Chondrocyte (in vitro differentiated cells): Measurements from ENCODE around the gene LYRM7. TPM values are rescaled to one million over a fixed set of nuclear protein-coding genes. Genes with fewer than 3 reads are reported as not detected.
"Not testable (repeated sequence)": the region's sequence is repeated elsewhere in the genome, so short reads cannot be mapped to it uniquely, and the experiment has no call there.

Experiments used
- DNase-seq: peaks from one replicate; pipeline ENCODE4 v3.0.0; 2021; ENCODE audit warnings: mixed read lengths, low spot score
- H3K27ac Mint-ChIP-seq: one replicate; pipeline ENCODE4 v1.8.0; 2021; ENCODE audit warnings: mild to moderate bottlenecking, moderate library complexity, mixed read lengths; ENCODE audit not compliant: unreplicated experiment
- H3K27me3 Mint-ChIP-seq: 2 replicates; pipeline ENCODE4 v1.8.0; 2021; ENCODE audit warnings: low read depth, mixed read lengths
- H3K36me3 Mint-ChIP-seq: 2 replicates; pipeline ENCODE4 v1.8.0; 2021; ENCODE audit warnings: low read depth, mixed read lengths
- H3K4me1 Mint-ChIP-seq: 2 replicates; pipeline ENCODE4 v1.8.0; 2021; ENCODE audit warnings: low read depth, mild to moderate bottlenecking, mixed read lengths
- H3K4me3 Mint-ChIP-seq: one replicate; pipeline ENCODE4 v1.8.0; 2021; ENCODE audit warnings: mild to moderate bottlenecking, moderate library complexity, mixed read lengths; ENCODE audit not compliant: unreplicated experiment
- H3K9me3 Mint-ChIP-seq: 2 replicates; pipeline ENCODE4 v1.8.0; 2021; ENCODE audit warnings: low read depth, mixed read lengths
- total RNA-seq: library from RNA; stranded (reverse); gene quantifications from 3 replicates; pipeline ENCODE4 v1.2.1, GENCODE V29; 2021
- TF ChIP-seq, protein P1 (sequence below): fragments of 200-600 bp; sonication (generic); IDR thresholded peaks from 2 replicates; pipeline ENCODE4 v1.5.0; 2021; ENCODE audit warnings: antibody characterized with exemption, mild to moderate bottlenecking, moderate library complexity

LYRM7 gene
- total RNA-seq, 1 donor from 2014 or later = 10.1 TPM

- peaks cover 4% of the 10 kb centered on the region for H3K4me1 Mint-ChIP-seq
- H3K36me3 Mint-ChIP-seq = peaks cover 4% of the 10 kb centered on the region
These were observed 12.1 kb downstream of the LYRM7 start for GRCh38 chr5:131182839-131183238.

DNA sequence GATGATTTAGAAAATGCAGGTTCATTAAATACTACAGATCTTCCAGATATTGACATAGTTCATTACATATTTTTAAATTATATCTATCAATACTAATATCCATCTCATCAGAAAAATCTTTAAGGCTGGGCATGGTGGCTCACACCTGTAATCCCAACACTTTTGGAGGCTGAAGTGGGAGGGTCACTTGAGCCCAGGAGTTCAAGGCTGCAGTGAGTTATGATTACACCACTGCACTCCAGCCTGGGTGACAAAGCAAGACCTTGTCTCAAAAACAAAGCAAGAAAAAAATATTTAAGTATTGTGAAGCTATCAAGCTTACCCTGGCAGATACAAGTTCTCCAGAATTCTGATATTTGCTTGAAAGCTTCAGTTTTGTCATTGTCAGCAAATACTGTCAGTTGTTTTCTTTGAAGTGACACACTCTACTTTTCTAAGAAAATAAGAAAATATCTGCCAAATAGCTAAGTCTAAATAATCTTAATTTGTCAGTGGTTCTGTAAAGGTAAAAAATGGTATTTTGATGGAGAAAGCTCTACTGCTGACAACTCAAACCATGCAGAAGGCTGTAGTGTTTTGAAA is 14.9 kb downstream of the LYRM7 start:
- H3K27ac Mint-ChIP-seq = peak overlapping the region; percentile 87
- H3K36me3 Mint-ChIP-seq = peaks cover 9% of the 10 kb centered on the region
- peaks cover 8% of the 10 kb centered on the region for H3K4me1 Mint-ChIP-seq
- no peaks in the 10 kb centered on the region for H3K27me3 Mint-ChIP-seq
- H3K9me3 Mint-ChIP-seq = no peaks in the 10 kb centered on the region
- H3K4me3 Mint-ChIP-seq = no peak overlapping the region
- no peak for DNase-seq
- TF ChIP-seq, protein P1, sequence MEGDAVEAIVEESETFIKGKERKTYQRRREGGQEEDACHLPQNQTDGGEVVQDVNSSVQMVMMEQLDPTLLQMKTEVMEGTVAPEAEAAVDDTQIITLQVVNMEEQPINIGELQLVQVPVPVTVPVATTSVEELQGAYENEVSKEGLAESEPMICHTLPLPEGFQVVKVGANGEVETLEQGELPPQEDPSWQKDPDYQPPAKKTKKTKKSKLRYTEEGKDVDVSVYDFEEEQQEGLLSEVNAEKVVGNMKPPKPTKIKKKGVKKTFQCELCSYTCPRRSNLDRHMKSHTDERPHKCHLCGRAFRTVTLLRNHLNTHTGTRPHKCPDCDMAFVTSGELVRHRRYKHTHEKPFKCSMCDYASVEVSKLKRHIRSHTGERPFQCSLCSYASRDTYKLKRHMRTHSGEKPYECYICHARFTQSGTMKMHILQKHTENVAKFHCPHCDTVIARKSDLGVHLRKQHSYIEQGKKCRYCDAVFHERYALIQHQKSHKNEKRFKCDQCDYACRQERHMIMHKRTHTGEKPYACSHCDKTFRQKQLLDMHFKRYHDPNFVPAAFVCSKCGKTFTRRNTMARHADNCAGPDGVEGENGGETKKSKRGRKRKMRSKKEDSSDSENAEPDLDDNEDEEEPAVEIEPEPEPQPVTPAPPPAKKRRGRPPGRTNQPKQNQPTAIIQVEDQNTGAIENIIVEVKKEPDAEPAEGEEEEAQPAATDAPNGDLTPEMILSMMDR = no peak

More at GRCh38 chr5:131182839-131183238, 12.1 kb downstream of the LYRM7 start:
- TF ChIP-seq, protein P1 = no peak
- DNase-seq = no peak
- no peak overlapping the region for H3K4me3 Mint-ChIP-seq
- no peak overlapping the region for H3K27ac Mint-ChIP-seq
- H3K9me3 Mint-ChIP-seq = no peaks in the 10 kb centered on the region
- no peaks in the 10 kb centered on the region for H3K27me3 Mint-ChIP-seq

DNA sequence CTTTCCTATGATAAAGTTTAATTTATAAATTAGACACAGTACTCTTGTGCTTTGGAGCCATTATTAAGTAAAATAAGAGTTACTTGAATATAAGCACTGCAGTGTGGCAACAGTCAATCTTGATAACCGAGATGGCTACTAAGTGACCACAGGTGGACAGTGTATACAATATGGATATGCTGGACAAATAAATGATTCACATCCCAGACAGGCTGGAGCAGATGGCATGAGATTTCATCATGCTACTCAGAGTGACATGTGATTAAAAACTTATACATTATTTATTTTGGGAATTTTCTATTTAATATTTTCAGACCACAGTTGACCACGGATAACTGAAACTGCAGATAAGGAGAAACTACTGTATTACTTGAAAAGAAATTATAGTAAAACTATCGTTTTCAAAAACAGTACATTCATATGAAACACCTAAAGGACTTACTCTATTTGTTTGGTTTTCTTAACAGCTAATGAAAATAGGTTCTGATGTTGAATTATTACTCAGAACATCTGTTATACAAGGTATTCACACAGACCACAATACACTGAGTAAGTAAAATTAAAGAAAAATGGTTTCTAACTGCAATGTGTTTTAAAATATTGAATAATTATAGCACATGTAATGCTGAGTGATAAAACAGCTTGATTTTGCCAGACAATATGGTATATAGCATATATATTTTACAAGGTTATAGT is 16.0 kb downstream of the LYRM7 start:
- TF ChIP-seq, protein P1 = no peak
- peaks cover 9% of the 10 kb centered on the region for H3K36me3 Mint-ChIP-seq
- H3K4me1 Mint-ChIP-seq = peaks cover 12% of the 10 kb centered on the region
- peak overlapping the region; percentile 87 for H3K27ac Mint-ChIP-seq
- DNase-seq = no peak
- no peaks in the 10 kb centered on the region for H3K27me3 Mint-ChIP-seq
- H3K4me3 Mint-ChIP-seq = no peak overlapping the region
- H3K9me3 Mint-ChIP-seq = no peaks in the 10 kb centered on the region

- no peak overlapping the region for H3K27ac Mint-ChIP-seq
- H3K27me3 Mint-ChIP-seq = no peaks in the 10 kb centered on the region
- H3K36me3 Mint-ChIP-seq = peaks cover 5% of the 10 kb centered on the region
- no peak overlapping the region for H3K4me3 Mint-ChIP-seq
- TF ChIP-seq, protein P1 = no peak
- DNase-seq = no peak
- H3K4me1 Mint-ChIP-seq = peaks cover 16% of the 10 kb centered on the region
- H3K9me3 Mint-ChIP-seq = no peaks in the 10 kb centered on the region
These were observed 22.4 kb downstream of the LYRM7 start for GRCh38 chr5:131193106-131193505.

DNA sequence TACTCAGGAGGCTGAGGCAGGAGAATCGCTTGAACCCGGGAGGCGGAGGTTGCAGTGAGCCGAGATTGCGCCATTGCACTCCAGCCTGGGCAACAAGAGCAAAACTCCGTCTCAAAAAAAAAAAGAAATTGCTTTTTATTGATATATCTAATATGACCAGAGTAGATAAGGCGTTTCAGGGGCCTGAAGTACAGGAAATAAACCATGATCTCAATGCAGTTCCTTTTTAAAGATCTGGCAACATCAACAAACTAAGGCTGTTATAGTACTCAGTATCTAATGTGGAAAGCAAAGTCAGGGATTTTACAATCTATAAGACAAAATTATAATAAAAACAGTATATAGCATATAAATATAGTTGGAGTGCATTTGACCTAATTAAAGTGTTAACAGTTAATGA is 23.2 kb downstream of the LYRM7 start:
- not testable (repeated sequence) for H3K27me3 Mint-ChIP-seq, H3K27ac Mint-ChIP-seq, H3K9me3 Mint-ChIP-seq, DNase-seq, H3K36me3 Mint-ChIP-seq, H3K4me3 Mint-ChIP-seq
- peaks cover 12% of the 10 kb centered on the region for H3K4me1 Mint-ChIP-seq

GRCh38 chr5:131194725-131195124 is 24.0 kb downstream of the LYRM7 start:
- no peaks in the 10 kb centered on the region for H3K27me3 Mint-ChIP-seq
- H3K4me3 Mint-ChIP-seq = no peak overlapping the region
- H3K36me3 Mint-ChIP-seq = no peaks in the 10 kb centered on the region
- DNase-seq = no peak
- TF ChIP-seq, protein P1 = no peak
- H3K9me3 Mint-ChIP-seq = no peaks in the 10 kb centered on the region
- no peak overlapping the region for H3K27ac Mint-ChIP-seq
- H3K4me1 Mint-ChIP-seq = peaks cover 12% of the 10 kb centered on the region
